H9 (cell line): ENCODE data around the gene DMBT1. TPM values are rescaled to one million over a fixed set of nuclear protein-coding genes. Genes with fewer than 3 reads are reported as not detected.

Experiments used
- DNase-seq: peaks from one replicate; pipeline ENCODE4 v3.0.0-alpha.2; 2017
- H2AFZ ChIP-seq: one replicate; pipeline ENCODE4 v1.6.1; 2013; ENCODE audit warnings: mild to moderate bottlenecking, low read length, control low read depth, moderate library complexity
- H2AK5ac ChIP-seq: 2 replicates; pipeline ENCODE4 v1.6.1; 2013; ENCODE audit warnings: low read length, control low read depth, mixed read lengths; ENCODE audit not compliant: insufficient read length
- H2BK120ac ChIP-seq: one replicate; pipeline ENCODE4 v1.6.1; 2013; ENCODE audit warnings: low read depth, mild to moderate bottlenecking, low read length, control low read depth, inconsistent platforms; ENCODE audit not compliant: poor library complexity, severe bottlenecking
- H2BK12ac ChIP-seq: 2 replicates; pipeline ENCODE4 v1.6.1; 2013; ENCODE audit warnings: low read length, control low read depth, mixed read lengths, low read depth; ENCODE audit not compliant: insufficient read length
- H2BK15ac ChIP-seq: 2 replicates; pipeline ENCODE4 v1.6.1; 2013; ENCODE audit warnings: low read depth, low read length, control low read depth
- H2BK20ac ChIP-seq: one replicate; pipeline ENCODE4 v1.6.1; 2013; ENCODE audit warnings: low read depth, mild to moderate bottlenecking, low read length, control low read depth, inconsistent platforms; ENCODE audit not compliant: poor library complexity, severe bottlenecking
- H2BK5ac ChIP-seq: 2 replicates; pipeline ENCODE4 v1.6.1; 2013; ENCODE audit warnings: low read length, control low read depth, mixed read lengths; ENCODE audit not compliant: insufficient read length
- H3K14ac ChIP-seq: 2 replicates; pipeline ENCODE4 v1.6.1; 2013; ENCODE audit warnings: low read length, control low read depth; ENCODE audit not compliant: insufficient read depth
- H3K18ac ChIP-seq: 2 replicates; pipeline ENCODE4 v1.6.1; 2013; ENCODE audit warnings: low read depth, mild to moderate bottlenecking, mixed read lengths, low read length, control low read depth; ENCODE audit not compliant: insufficient read length
- H3K23ac ChIP-seq: 2 replicates; pipeline ENCODE4 v1.6.1; 2013; ENCODE audit warnings: low read length, control low read depth, mixed read lengths, low read depth; ENCODE audit not compliant: insufficient read length
- H3K23me2 ChIP-seq: 2 replicates; pipeline ENCODE4 v1.6.1; 2013; ENCODE audit warnings: low read depth, mild to moderate bottlenecking, mixed read lengths, low read length, control low read depth; ENCODE audit not compliant: insufficient read length, poor library complexity, severe bottlenecking
- H3K27ac ChIP-seq: 2 replicates; pipeline ENCODE4 v1.5.1; 2013; ENCODE audit warnings: low read length, control low read depth, mixed read lengths, low read depth; ENCODE audit not compliant: insufficient read length
- H3K27me3 ChIP-seq: 2 replicates; pipeline ENCODE4 v1.6.1; 2013; ENCODE audit warnings: low read length, control low read depth, inconsistent platforms; ENCODE audit not compliant: insufficient read depth
- H3K4ac ChIP-seq: 2 replicates; pipeline ENCODE4 v1.6.1; 2013; ENCODE audit warnings: low read depth, mild to moderate bottlenecking, control low read depth, inconsistent platforms, low read length, moderate library complexity
- H3K4me1 ChIP-seq: 2 replicates; pipeline ENCODE4 v1.6.1; 2013; ENCODE audit warnings: low read length, control low read depth, inconsistent platforms; ENCODE audit not compliant: insufficient read depth
- H3K4me2 ChIP-seq: 2 replicates; pipeline ENCODE4 v1.6.1; 2013; ENCODE audit warnings: low read length, control low read depth, mixed read lengths; ENCODE audit not compliant: insufficient read length, insufficient read depth
- H3K56ac ChIP-seq: 2 replicates; pipeline ENCODE4 v1.6.1; 2013; ENCODE audit warnings: low read depth, mild to moderate bottlenecking, mixed read lengths, low read length, control low read depth; ENCODE audit not compliant: insufficient read length
- H3K79me1 ChIP-seq: 2 replicates; pipeline ENCODE4 v1.6.1; 2013; ENCODE audit warnings: low read depth, mild to moderate bottlenecking, moderate library complexity, low read length, control low read depth, inconsistent platforms; ENCODE audit not compliant: insufficient read depth, poor library complexity, severe bottlenecking
- H3K79me2 ChIP-seq: 2 replicates; pipeline ENCODE4 v1.6.1; 2013; ENCODE audit warnings: low read length, control low read depth, inconsistent platforms; ENCODE audit not compliant: insufficient read depth
- H3K9ac ChIP-seq: 2 replicates; pipeline ENCODE4 v1.6.1; 2013; ENCODE audit warnings: low read length, control low read depth, mixed read lengths; ENCODE audit not compliant: insufficient read length; ENCODE audit errors: extremely low read depth
- H3K9me3 ChIP-seq: one replicate; pipeline ENCODE4 v1.6.1; 2013; ENCODE audit warnings: low read depth, low read length, inconsistent platforms; ENCODE audit not compliant: control insufficient read depth
- H3T11ph ChIP-seq: one replicate; pipeline ENCODE4 v1.6.1; 2013; ENCODE audit warnings: mild to moderate bottlenecking, low read length, control low read depth, inconsistent platforms
- H4K20me1 ChIP-seq: one replicate; pipeline ENCODE4 v1.6.1; 2013; ENCODE audit not compliant: control insufficient read depth, insufficient read length, insufficient read depth
- H4K5ac ChIP-seq: 2 replicates; pipeline ENCODE4 v1.6.1; 2013; ENCODE audit warnings: low read depth, mild to moderate bottlenecking, mixed read lengths, low read length, control low read depth; ENCODE audit not compliant: insufficient read length
- H4K8ac ChIP-seq: replicated peaks from 2 replicates; pipeline ENCODE4 v1.6.1; 2013; ENCODE audit warnings: low read length, control low read depth, mixed read lengths, low read depth; ENCODE audit not compliant: insufficient read length
- H4K91ac ChIP-seq: 2 replicates; pipeline ENCODE4 v1.6.1; 2013; ENCODE audit warnings: low read depth, mild to moderate bottlenecking, moderate library complexity, mixed read lengths, low read length, control low read depth; ENCODE audit not compliant: insufficient read length
- H3K27ac Mint-ChIP-seq, 3 experiments: 2 replicates in 2 of 3; 3 replicates in 1 of 3; pipeline ENCODE4 v1.8.0; 2020 to 2021; ENCODE audit warnings: mixed read lengths in 3 of 3, mild to moderate bottlenecking in 1 of 3, moderate library complexity in 1 of 3
- H3K27me3 Mint-ChIP-seq: 2 replicates; pipeline ENCODE4 v1.8.0; 2021; ENCODE audit warnings: low read depth, mild to moderate bottlenecking, moderate library complexity, mixed read lengths
- H3K36me3 Mint-ChIP-seq, 3 experiments: 2 replicates in 2 of 3; 3 replicates in 1 of 3; pipeline ENCODE4 v1.8.0; 2020 to 2021; ENCODE audit warnings: low read depth in 3 of 3, mixed read lengths in 3 of 3; ENCODE audit not compliant: insufficient read depth in 1 of 3
- H3K4me1 Mint-ChIP-seq, 2 experiments: 2 replicates each; pipeline ENCODE4 v1.8.0; 2020; ENCODE audit warnings: mixed read lengths in 2 of 2
- H3K4me3 Mint-ChIP-seq, 2 experiments: 2 replicates in 1 of 2; 3 replicates in 1 of 2; pipeline ENCODE4 v1.8.0; 2020 to 2021; ENCODE audit warnings: mild to moderate bottlenecking in 2 of 2, mixed read lengths in 2 of 2, moderate library complexity in 1 of 2
- H3K9me3 Mint-ChIP-seq, 2 experiments: 2 replicates in 1 of 2; 3 replicates in 1 of 2; pipeline ENCODE4 v1.8.0; 2020; ENCODE audit warnings: mild to moderate bottlenecking in 2 of 2, mixed read lengths in 2 of 2, moderate library complexity in 1 of 2
- CTCF ChIP-seq: fragments of 200-600 bp; sonication (generic); conservative IDR thresholded peaks from 3 replicates; pipeline ENCODE4 v1.8.0; 2021; ENCODE audit warnings: antibody characterized with exemption, mild to moderate bottlenecking
- WGBS: extraction: QIAGEN DNeasy Blood & Tissue Kit; methylation state at CpG from one replicate; pipeline ENCODE4 v1.1.7; 2013; ENCODE audit warnings: missing lambda C conversion rate, low lambda C conversion rate, mixed read lengths; ENCODE audit not compliant: insufficient read length; ENCODE audit errors: extremely low coverage; 5-methylcytosine and 5-hydroxymethylcytosine counted together
- total RNA-seq: library from RNA; stranded (reverse); gene quantifications from 2 replicates; pipeline ENCODE4 v1.2.1, GENCODE V29; 2021

Gene DMBT1
- total RNA-seq, 1 experiment from 2014 or later = 0.04 TPM

- no peak overlapping the region for H3K4ac ChIP-seq
- Mint-ChIP-seq H3K36me3 (no peaks in the 10 kb centered on the region), H3K9me3 (no peaks in the 10 kb centered on the region; a peak in 1 of 5 replicates), H3K27me3 (peaks cover 2% of the 10 kb centered on the region; the same call in 1 of the 2 replicates), H3K4me1 (peaks cover 6 to 9% of the 10 kb centered on the region in 2 experiments; a peak in 3 of 4 replicates), H3K4me3 (no peak overlapping the region), H3K27ac (no peak overlapping the region)
- no peak overlapping the region for H2BK5ac ChIP-seq
- H3K23ac ChIP-seq = no peak overlapping the region
- H3K27me3 ChIP-seq = no peaks in the 10 kb centered on the region
- H2BK20ac ChIP-seq = no peak overlapping the region
- H3K23me2 ChIP-seq = no peaks in the 10 kb centered on the region
- H4K91ac ChIP-seq = no peak overlapping the region
- H2BK12ac ChIP-seq = no peak overlapping the region
- peaks cover under 1% of the 10 kb centered on the region; the same call in 1 of the 2 replicates for H3K4me1 ChIP-seq
- no peak overlapping the region for H4K5ac ChIP-seq
- H2AFZ ChIP-seq = no peak overlapping the region
- no peak overlapping the region for H3K18ac ChIP-seq
- H4K8ac ChIP-seq = no peak overlapping the region
- no peak overlapping the region for H2BK15ac ChIP-seq
- no peak overlapping the region for H3K56ac ChIP-seq
- H3K79me1 ChIP-seq = no peaks in the 10 kb centered on the region
- H3K27ac ChIP-seq = no peak overlapping the region
- H3K9ac ChIP-seq = no peak overlapping the region
- no CpG with 5 or more reads among the region's 4 CpGs for WGBS
- no peaks in the 10 kb centered on the region for H4K20me1 ChIP-seq
- no peak for DNase-seq
- H3K9me3 ChIP-seq = no peaks in the 10 kb centered on the region
- H3K79me2 ChIP-seq = no peaks in the 10 kb centered on the region
- H2AK5ac ChIP-seq = no peak overlapping the region
- no peak overlapping the region for H3K14ac ChIP-seq
- TF ChIP-seq CTCF = no peak
- no peak overlapping the region for H3K4me2 ChIP-seq
- no peak overlapping the region for H3T11ph ChIP-seq
- H2BK120ac ChIP-seq = no peak overlapping the region
These were observed 112.1 kb downstream of the DMBT1 start for GRCh38 chr10:122672655-122673054.
